Cardiac fibroblast (primary cell): ENCODE data around the gene LCN6.

Experiments
- DNase-seq, 2 donors: peaks; one replicate each; pipeline versions ENCODE4 v3.0.0 to v3.0.0-alpha.2; 2010; ENCODE audit warnings: low read depth in 2 of 2
- H3K4me3 ChIP-seq, 2 donors: replicated peaks in 1 of 2; 1 replicate in 1 of 2; 2 replicates in 1 of 2; pipeline ENCODE4 v1.5.1; 2011; ENCODE audit warnings: low read depth in 2 of 2, low read length in 2 of 2, mild to moderate bottlenecking in 2 of 2, moderate library complexity in 1 of 2
- TF ChIP-seq, protein P1 (sequence below): IDR thresholded peaks from one replicate; pipeline ENCODE4 v1.5.1; 2011; ENCODE audit warnings: low read depth, mild to moderate bottlenecking, low read length, inconsistent platforms

Gene LCN6

DNA sequence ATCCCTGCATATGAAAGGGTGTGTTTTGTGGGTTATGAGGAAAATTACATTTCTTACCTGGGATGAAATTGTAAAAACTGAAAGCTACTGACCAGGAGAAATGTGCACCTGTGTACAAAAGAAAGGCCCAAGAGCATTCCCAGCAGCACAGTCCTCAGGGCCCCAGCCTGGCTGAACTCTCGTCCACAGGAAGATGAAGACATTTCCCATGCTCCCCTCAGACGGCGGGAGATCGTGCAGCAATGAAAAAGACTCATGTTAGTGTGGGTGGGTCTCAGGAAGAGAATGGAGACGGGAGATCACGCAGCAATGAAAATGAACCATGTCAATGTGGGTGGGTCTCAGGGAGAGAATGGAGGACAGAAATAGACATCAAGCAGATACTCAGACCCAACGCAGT is 28.6 kb upstream of the LCN6 start:
- no peak for DNase-seq
- TF ChIP-seq, protein P1, sequence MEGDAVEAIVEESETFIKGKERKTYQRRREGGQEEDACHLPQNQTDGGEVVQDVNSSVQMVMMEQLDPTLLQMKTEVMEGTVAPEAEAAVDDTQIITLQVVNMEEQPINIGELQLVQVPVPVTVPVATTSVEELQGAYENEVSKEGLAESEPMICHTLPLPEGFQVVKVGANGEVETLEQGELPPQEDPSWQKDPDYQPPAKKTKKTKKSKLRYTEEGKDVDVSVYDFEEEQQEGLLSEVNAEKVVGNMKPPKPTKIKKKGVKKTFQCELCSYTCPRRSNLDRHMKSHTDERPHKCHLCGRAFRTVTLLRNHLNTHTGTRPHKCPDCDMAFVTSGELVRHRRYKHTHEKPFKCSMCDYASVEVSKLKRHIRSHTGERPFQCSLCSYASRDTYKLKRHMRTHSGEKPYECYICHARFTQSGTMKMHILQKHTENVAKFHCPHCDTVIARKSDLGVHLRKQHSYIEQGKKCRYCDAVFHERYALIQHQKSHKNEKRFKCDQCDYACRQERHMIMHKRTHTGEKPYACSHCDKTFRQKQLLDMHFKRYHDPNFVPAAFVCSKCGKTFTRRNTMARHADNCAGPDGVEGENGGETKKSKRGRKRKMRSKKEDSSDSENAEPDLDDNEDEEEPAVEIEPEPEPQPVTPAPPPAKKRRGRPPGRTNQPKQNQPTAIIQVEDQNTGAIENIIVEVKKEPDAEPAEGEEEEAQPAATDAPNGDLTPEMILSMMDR, result no peak

DNA sequence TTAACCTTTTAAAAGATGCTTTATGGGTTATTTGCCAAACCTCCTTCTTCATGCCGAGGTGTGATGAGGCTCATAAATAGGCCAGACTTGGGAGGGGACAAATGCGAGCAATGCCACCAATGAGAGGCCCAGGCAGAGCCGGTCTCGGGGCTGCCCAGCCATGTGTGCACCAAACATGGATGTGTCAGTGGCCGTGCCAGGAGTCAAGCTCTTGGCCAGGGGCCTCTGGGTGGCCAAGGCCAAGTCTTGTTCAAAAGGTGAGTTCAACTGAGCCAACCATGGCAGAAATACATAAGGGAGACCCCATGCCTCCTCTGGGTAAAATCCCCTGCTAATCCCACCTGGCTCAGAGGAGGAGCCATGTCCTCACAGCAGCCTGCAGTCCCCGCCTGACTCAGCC is 26.9 kb upstream of the LCN6 start:
- DNase-seq, result no peak
- TF ChIP-seq, protein P1, result no peak

More for the DNA sequence above, 28.6 kb upstream of the LCN6 start:
- no peak overlapping the region for H3K4me3 ChIP-seq

DNA sequence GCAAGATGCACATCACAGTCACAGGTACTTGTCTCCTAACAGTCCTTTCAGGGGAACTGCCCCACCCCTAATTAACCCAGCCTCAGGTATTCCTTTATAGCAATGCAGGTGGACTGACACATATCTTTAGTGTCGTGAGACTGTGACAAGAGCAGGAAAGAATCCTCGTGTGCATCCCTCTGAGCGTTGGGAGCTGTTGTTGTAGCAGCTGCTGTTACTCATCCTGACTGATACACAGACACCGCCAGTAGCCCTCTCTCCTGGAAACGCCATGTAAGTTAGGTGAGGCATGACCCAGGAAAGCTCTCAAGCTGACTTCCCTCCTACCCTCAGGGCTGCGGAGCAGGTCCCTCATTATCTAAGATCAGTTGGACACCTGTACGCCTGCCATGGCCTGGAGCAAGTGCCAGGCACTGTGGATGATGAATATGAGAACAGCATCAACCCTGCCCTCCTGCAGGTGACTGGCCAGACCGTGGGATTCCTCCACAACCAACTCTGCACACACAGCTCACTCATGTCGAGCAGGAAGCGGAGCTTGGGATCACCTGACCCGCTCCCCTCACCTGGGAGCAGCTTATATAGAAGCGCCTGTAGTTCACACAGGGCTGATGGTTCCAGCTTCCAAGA is 26.2 kb upstream of the LCN6 start:
- no peak overlapping the region for H3K4me3 ChIP-seq
- TF ChIP-seq, protein P1, result no peak

More for the DNA sequence above, 26.9 kb upstream of the LCN6 start:
- no peak overlapping the region for H3K4me3 ChIP-seq

DNA sequence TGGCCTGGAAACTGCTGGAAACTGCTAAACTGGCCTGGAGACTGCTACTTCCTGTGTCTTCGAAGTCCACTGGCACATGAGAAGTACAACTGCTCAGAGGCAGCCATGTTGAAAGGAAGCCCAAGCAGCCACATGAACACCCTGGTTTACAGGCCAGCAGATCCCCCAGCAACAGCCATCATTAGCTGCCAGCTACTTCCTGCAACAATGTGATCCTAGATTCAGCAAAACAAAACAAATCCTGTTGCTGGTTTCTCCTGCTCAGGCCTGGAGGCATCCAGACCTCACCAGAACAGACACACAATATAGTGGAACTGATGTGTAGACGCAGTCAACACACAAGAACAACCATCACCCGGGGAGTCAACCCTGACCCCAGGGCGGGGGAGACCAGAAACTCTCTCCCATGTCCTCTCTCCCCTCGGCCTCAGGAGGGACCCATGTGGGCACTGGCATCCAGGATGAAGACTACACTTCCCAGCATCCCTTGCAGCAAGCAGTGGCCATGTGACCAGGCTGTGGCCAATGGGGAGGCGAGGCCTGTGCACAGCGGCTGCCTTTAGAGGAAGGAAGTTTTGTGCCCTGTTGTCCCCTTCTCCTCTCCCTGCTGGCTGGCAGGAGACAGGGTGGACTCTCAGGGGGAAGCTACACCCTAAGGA is 25.2 kb upstream of the LCN6 start:
- TF ChIP-seq, protein P1, result no peak
- DNase-seq, result peak; percentile 20 to 39
- H3K4me3 ChIP-seq, result no peak overlapping the region

More for the DNA sequence above, 26.2 kb upstream of the LCN6 start:
- DNase-seq, result no peak

DNA sequence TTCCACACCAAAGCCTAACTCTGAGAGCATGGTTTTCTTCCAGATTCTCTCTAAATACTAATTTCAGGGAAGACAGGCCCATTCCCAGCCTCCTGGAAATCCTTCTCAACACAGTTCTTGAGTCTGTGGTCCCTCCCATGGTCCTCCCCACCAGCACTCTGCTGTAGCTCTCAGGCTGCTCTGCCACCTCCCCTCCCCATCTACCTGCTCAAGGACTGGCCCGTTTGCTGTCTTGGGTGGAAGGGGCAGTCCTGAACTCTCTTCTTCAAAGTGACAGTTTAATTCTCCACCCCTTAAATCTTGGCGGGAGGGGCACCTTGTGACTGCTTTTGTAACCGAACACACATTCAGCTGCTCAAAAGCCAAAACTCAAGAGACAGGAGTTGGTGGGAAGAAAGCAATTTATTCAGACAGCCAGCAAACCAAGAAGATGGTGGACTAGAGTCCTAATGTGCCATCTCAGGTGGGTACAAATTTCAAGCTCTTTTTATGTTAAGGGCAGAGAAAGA is 23.6 kb upstream of the LCN6 start:
- H3K4me3 ChIP-seq, result no peak overlapping the region
- DNase-seq, result no peak
- TF ChIP-seq, protein P1, result no peak

DNA sequence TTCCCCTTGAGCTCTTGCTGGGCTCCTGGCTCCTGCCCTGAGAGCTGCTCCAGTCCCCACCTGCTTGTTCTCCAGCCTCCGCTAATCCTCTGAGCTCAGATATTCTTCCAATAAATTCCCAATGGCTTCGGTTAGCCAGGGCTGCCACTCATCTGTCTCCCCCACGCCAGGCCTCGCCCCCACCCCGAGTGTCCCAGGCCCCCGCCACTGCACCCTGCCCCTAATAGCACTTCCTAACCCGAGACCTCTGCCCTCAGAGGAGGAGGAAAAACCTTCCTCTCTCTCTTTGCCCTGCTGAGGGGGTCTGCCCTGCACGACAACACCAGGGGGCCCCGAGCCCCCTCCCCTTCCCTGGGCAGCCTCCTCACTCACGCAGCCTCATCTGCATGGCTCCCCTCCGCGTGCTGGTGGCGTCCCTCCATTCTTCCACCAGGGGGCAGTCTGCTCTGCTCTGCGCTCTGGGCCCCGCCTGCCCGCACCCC is 21.4 kb upstream of the LCN6 start:
- DNase-seq, result peak in 1 of 2 donors; percentile 15
- H3K4me3 ChIP-seq, result no peak overlapping the region

More for the DNA sequence above, 21.4 kb upstream of the LCN6 start:
- TF ChIP-seq, protein P1, result peak; percentile 57
